H1 (cell line): ENCODE results near the gene CXCL3. TPM values are rescaled to one million over a fixed set of nuclear protein-coding genes. Genes with fewer than 3 reads are reported as not detected.
A peak's percentile ranks its signal among the peaks of the same experiment; 100 is the strongest.

Source experiments
- CTCF ChIA-PET: fragments of 300-600 bp; sonication (Branson Sonifier 250); formaldehyde crosslinking; loops from one replicate; lab custom pipeline; 2021; ENCODE audit not compliant: partially characterized antibody; lab: Charles Lee
- POLR2A ChIA-PET: fragments of 300-600 bp; sonication (Branson Sonifier 250); formaldehyde crosslinking; loops from one replicate; lab custom pipeline; 2021; ENCODE audit warnings: inconsistent platforms; ENCODE audit not compliant: partially characterized antibody; lab: Charles Lee
- DNase-seq, 2 experiments: peaks; one replicate each; pipeline versions ENCODE4 v3.0.0 to v3.0.0-alpha.2; 2010 to 2022; ENCODE audit warnings: low spot score in 2 of 2, low read depth in 1 of 2, mixed read lengths in 1 of 2
- FAIRE-seq: peaks from 2 replicates; lab custom pipeline; 2011; peaks lifted over from hg19 to GRCh38; lab: Jason Lieb, UNC
- H2AFZ ChIP-seq: 2 replicates; pipeline ENCODE4 v1.8.1; 2012; ENCODE audit warnings: low read length, inconsistent platforms
- H2AK5ac ChIP-seq: 2 replicates; pipeline ENCODE4 v1.6.1; 2013; ENCODE audit warnings: low read depth, low read length
- H2BK120ac ChIP-seq: replicated peaks from 2 replicates; pipeline ENCODE3; 2013; ENCODE audit warnings: low read depth, low read length, inconsistent platforms
- H2BK12ac ChIP-seq: 2 replicates; pipeline ENCODE4 v1.6.1; 2013; ENCODE audit warnings: low read depth, low read length
- H2BK15ac ChIP-seq: 2 replicates; pipeline ENCODE4 v1.6.1; 2013; ENCODE audit warnings: low read length
- H2BK20ac ChIP-seq: 2 replicates; pipeline ENCODE4 v1.6.1; 2013; ENCODE audit warnings: low read length
- H2BK5ac ChIP-seq: 2 replicates; pipeline ENCODE4 v1.6.1; 2013; ENCODE audit warnings: low read depth, low read length
- H3K14ac ChIP-seq: 2 replicates; pipeline ENCODE4 v1.6.1; 2013; ENCODE audit warnings: inconsistent platforms; ENCODE audit not compliant: insufficient read length
- H3K18ac ChIP-seq: 2 replicates; pipeline ENCODE4 v1.6.1; 2013; ENCODE audit warnings: low read length; ENCODE audit errors: extremely low read depth
- H3K23ac ChIP-seq: 2 replicates; pipeline ENCODE4 v1.6.1; 2013; ENCODE audit warnings: inconsistent platforms; ENCODE audit not compliant: insufficient read length
- H3K23me2 ChIP-seq: 2 replicates; pipeline ENCODE4 v1.6.1; 2013; ENCODE audit warnings: low read depth, low read length
- H3K27ac ChIP-seq: 2 replicates; pipeline ENCODE4 v1.6.1; 2011; ENCODE audit warnings: low read depth, low read length, inconsistent platforms
- H3K27me3 ChIP-seq, 4 experiments: replicated peaks in 1 of 4; 1 replicate in 1 of 4; 2 replicates in 3 of 4; pipeline versions ENCODE4 v1.6.1 to v1.8.1; 2011 to 2013; ENCODE audit warnings: low read length in 3 of 4, mild to moderate bottlenecking in 3 of 4, inconsistent platforms in 2 of 4, mixed read lengths in 2 of 4, moderate library complexity in 1 of 4; ENCODE audit not compliant: control insufficient read depth in 3 of 4, insufficient read depth in 3 of 4; ENCODE audit errors: extremely low read depth in 1 of 4
- H3K36me3 ChIP-seq, 4 experiments: 2 replicates each; pipeline versions ENCODE4 v1.6.1 to v1.8.1; 2011 to 2013; ENCODE audit warnings: mild to moderate bottlenecking in 4 of 4, low read length in 3 of 4, moderate library complexity in 2 of 4, control low read depth in 1 of 4, inconsistent platforms in 1 of 4; ENCODE audit not compliant: insufficient read depth in 4 of 4, control insufficient read depth in 2 of 4
- H3K4ac ChIP-seq: replicated peaks from 2 replicates; pipeline ENCODE3; 2013; ENCODE audit warnings: low read length, low read depth, mixed read lengths, inconsistent platforms; ENCODE audit not compliant: insufficient read length
- H3K4me1 ChIP-seq, 4 experiments: replicated peaks in 1 of 4; 1 replicate in 1 of 4; 2 replicates in 3 of 4; pipeline versions ENCODE4 v1.6.1 to v1.8.1; 2011 to 2013; ENCODE audit warnings: low read length in 3 of 4, inconsistent platforms in 2 of 4, mixed read lengths in 1 of 4; ENCODE audit not compliant: insufficient read depth in 4 of 4, control insufficient read depth in 3 of 4
- H3K4me2 ChIP-seq, 2 experiments: 2 replicates each; pipeline versions ENCODE4 v1.6.1 to v1.8.1; 2011 to 2013; ENCODE audit warnings: low read depth in 2 of 2, low read length in 2 of 2, control low read depth in 1 of 2, inconsistent platforms in 1 of 2, mild to moderate bottlenecking in 1 of 2; ENCODE audit not compliant: insufficient read depth in 1 of 2
- H3K4me3 ChIP-seq, 4 experiments: fragments of 200-600, 300-600 bp in 1 of 4; sonication (generic), shearing (Covaris generic), sonication (Bioruptor Twin) in 1 of 4; 2 replicates each; pipeline versions ENCODE4 v1.5.1 to v1.8.1; 2011 to 2016; ENCODE audit warnings: low read length in 4 of 4, low read depth in 3 of 4, control low read depth in 2 of 4, inconsistent platforms in 2 of 4, mild to moderate bottlenecking in 2 of 4, mixed read lengths in 1 of 4, moderate library complexity in 1 of 4; ENCODE audit not compliant: insufficient read depth in 2 of 4; ENCODE audit errors: extremely low read depth in 1 of 4
- H3K56ac ChIP-seq: replicated peaks from 2 replicates; pipeline ENCODE3; 2013; ENCODE audit warnings: low read depth, mild to moderate bottlenecking, mixed read lengths, low read length, inconsistent platforms; ENCODE audit not compliant: insufficient read length
- H3K79me1 ChIP-seq: 2 replicates; pipeline ENCODE4 v1.6.1; 2013; ENCODE audit warnings: low read depth, low read length, control low read depth
- H3K79me2 ChIP-seq, 2 experiments: 2 replicates each; pipeline versions ENCODE4 v1.6.1 to v1.8.1; 2012 to 2013; ENCODE audit warnings: low read length in 2 of 2, mild to moderate bottlenecking in 2 of 2, inconsistent platforms in 1 of 2; ENCODE audit not compliant: insufficient read depth in 2 of 2, control insufficient read depth in 1 of 2
- H3K9ac ChIP-seq, 4 experiments: replicated peaks in 1 of 4; 1 replicate in 1 of 4; 2 replicates in 3 of 4; pipeline versions ENCODE4 v1.6.1 to v1.8.1; 2011 to 2013; ENCODE audit warnings: low read depth in 3 of 4, low read length in 3 of 4, control low read depth in 2 of 4, mild to moderate bottlenecking in 2 of 4, moderate library complexity in 2 of 4, inconsistent platforms in 1 of 4; ENCODE audit errors: extremely low read depth in 1 of 4
- H3K9me3 ChIP-seq, 2 experiments: 2 replicates each; pipeline versions ENCODE4 v1.6.1 to v1.8.1; 2012 to 2013; ENCODE audit warnings: mild to moderate bottlenecking in 2 of 2, moderate library complexity in 2 of 2, control low read depth in 1 of 2, inconsistent platforms in 1 of 2, low read depth in 1 of 2, low read length in 1 of 2, mixed read lengths in 1 of 2; ENCODE audit not compliant: insufficient read depth in 2 of 2
- H4K20me1 ChIP-seq, 2 experiments: replicated peaks in 1 of 2; 2 replicates each; pipeline versions ENCODE3 to v1.8.1; 2011 to 2013; ENCODE audit warnings: inconsistent platforms in 2 of 2, low read length in 2 of 2, mild to moderate bottlenecking in 1 of 2; ENCODE audit not compliant: insufficient read depth in 2 of 2, control insufficient read depth in 1 of 2
- H4K5ac ChIP-seq: 2 replicates; pipeline ENCODE4 v1.6.1; 2013; ENCODE audit warnings: low read length, low read depth, mixed read lengths, inconsistent platforms; ENCODE audit not compliant: insufficient read length
- H4K8ac ChIP-seq: 2 replicates; pipeline ENCODE4 v1.8.0; 2013; ENCODE audit warnings: mild to moderate bottlenecking, moderate library complexity, low read length, inconsistent platforms; ENCODE audit not compliant: insufficient read depth; ENCODE audit errors: extremely low read depth
- H4K91ac ChIP-seq: replicated peaks from 2 replicates; pipeline ENCODE3; 2013; ENCODE audit warnings: low read length, mixed read lengths, inconsistent platforms; ENCODE audit not compliant: insufficient read length
- CHD1 ChIP-seq: IDR thresholded peaks from 2 replicates; pipeline ENCODE4 v1.6.1; 2012; ENCODE audit warnings: low read depth, low read length, improper control_type of control experiment
- RAD21 ChIP-seq, 2 experiments: IDR thresholded peaks in 1 of 2; conservative IDR thresholded peaks in 1 of 2; 2 replicates each; pipeline ENCODE4 v1.6.1; 2011; ENCODE audit warnings: low read depth in 2 of 2, low read length in 2 of 2, improper control_type of control experiment in 1 of 2, inconsistent platforms in 1 of 2, mild to moderate bottlenecking in 1 of 2, moderate library complexity in 1 of 2
- WGBS, 2 experiments: shearing (Covaris generic) in 1 of 2; methylation state at CpG; one replicate each; pipeline versions ENCODE4 v1.1.6 to v1.1.7; 2013 to 2015; ENCODE audit warnings: low lambda C conversion rate in 2 of 2, mixed read lengths in 2 of 2, inconsistent platforms in 1 of 2, low coverage in 1 of 2, missing lambda C conversion rate in 1 of 2; ENCODE audit not compliant: insufficient replicate concordance in 2 of 2, insufficient coverage in 1 of 2, insufficient read length in 1 of 2; ENCODE audit errors: extremely low coverage in 1 of 2, missing lambda C conversion rate in 1 of 2; 5-methylcytosine and 5-hydroxymethylcytosine counted together
- polyA plus RNA-seq, 7 experiments: library from polyadenylated mRNA; depleted of rRNA in 3 of 7; stranded (reverse) in 5 of 7; unstranded in 2 of 7; fragments of >200 nt in 5 of 7; fragments of 200-250 nt in 2 of 7; gene quantifications; 1 replicate in 5 of 7; 2 replicates in 1 of 7; 4 replicates in 1 of 7; pipeline versions ENCODE4 v1.2.1 to v1.2.3, GENCODE V29; 2011 to 2013; ENCODE audit warnings: missing spikeins in 2 of 7, mixed read lengths in 2 of 7
- total RNA-seq: library from RNA; stranded (reverse); fragmentation: NEBNext Ultra II Directional; extraction: Animal tissue kit (Norgen Biotek cat#: 25700); gene quantifications from 2 replicates; pipeline ENCODE4 v1.2.1, GENCODE V29; 2021

The CXCL3 gene
- total and polyA plus RNA-seq, 2 of the 8 experiments (the other 6 are each of a cell fraction or from before 2014, with no cell fraction given) = 3.1 to 5.2 TPM

- Histone ChIP-seq H2BK120ac (no peak overlapping the region), H3K4ac (no peak overlapping the region), H3K79me1 (no peaks in the 10 kb centered on the region), H3K4me1 (peaks cover 0 to 3% (median 0%) of the 10 kb centered on the region in 4 experiments; a peak in 2 of 7 replicates), H3K18ac (no peak overlapping the region), H4K8ac (no peak overlapping the region; the same call in 1 of the 2 replicates), H2BK15ac (no peak overlapping the region; the same call in 1 of the 2 replicates), H2AK5ac (no peak overlapping the region), H3K27me3 (peaks cover 0 to 1% (median 0%) of the 10 kb centered on the region in 4 experiments; a peak in 1 of 7 replicates), H3K36me3 (no peaks in the 10 kb centered on the region), H4K91ac (no peak overlapping the region), H3K14ac (no peak overlapping the region), H4K5ac (no peak overlapping the region), H2AFZ (0 out of 2 replicates have a peak overlapping the region, but pooled peaks have one; percentile 35), H2BK20ac (no peak overlapping the region), H3K23me2 (no peaks in the 10 kb centered on the region), H3K23ac (no peak overlapping the region), H2BK5ac (no peak overlapping the region), H3K4me2 (no peak overlapping the region), H3K27ac (no peak overlapping the region), H4K20me1 (no peaks in the 10 kb centered on the region), H3K9ac (no peak overlapping the region), H3K4me3 (no peak overlapping the region), H3K56ac (no peak overlapping the region), H3K79me2 (no peaks in the 10 kb centered on the region), H3K9me3 (no peaks in the 10 kb centered on the region), H2BK12ac (no peak overlapping the region)
- DNase-seq = no peak
- no peak for FAIRE-seq
- CTCF ChIA-PET = interaction anchor here (1.0 kb wide), 1 partner anchor 191 kb away, joined by 5 read pairs; no protein-coding TSS in a partner anchor
- TF ChIP-seq RAD21 (IDR thresholded peaks at IDR 0.05 in 1 of 2, conservative IDR thresholded peaks at IDR 0.05 in 1 of 2; ENCODE audit: low read depth in 2 of 2, low read length in 2 of 2) (peak in 1 of 2 experiments; percentile 14; a peak in 1 of 4 replicates), CHD1 (no peak)
- POLR2A ChIA-PET = no interaction called here
- WGBS, 2 experiments = 100% methylated on average over 1 of the region's 1 CpG; no CpG with 5 or more reads in 1 of the 2 experiments
These were observed 16.1 kb upstream of the CXCL3 start for GRCh38 chr4:74054483-74055047.
